ENCODE results near the gene TNFRSF8.

The TNFRSF8 gene

GRCh38 chr1:12179111-12179519 is 116.0 kb downstream of the TNFRSF8 start:
- TF ChIP-seq POLR2AphosphoS5 (IDR thresholded peaks at IDR 0.05; ENCODE audit: low read depth, low read length) = no peak
- no peak for TF ChIP-seq FOXP2 (optimal IDR thresholded peaks at IDR 0.05; ENCODE audit: borderline replicate concordance, extremely low read depth, extremely low read length, insufficient read depth)
- TF ChIP-seq REST (IDR thresholded peaks at IDR 0.05; ENCODE audit: insufficient read depth in 1 of 2, low read depth in 2 of 2, low read length in 2 of 2) = no peak
- no peak for TF ChIP-seq SIN3A (IDR thresholded peaks at IDR 0.05; ENCODE audit: borderline replicate concordance, insufficient read depth, low read length)
- no peak for TF ChIP-seq TAF1 (IDR thresholded peaks at IDR 0.05; ENCODE audit: borderline replicate concordance, insufficient read depth, low read length)

GRCh38 chr1:12179676-12180075 is 116.6 kb downstream of the TNFRSF8 start:
- TF ChIP-seq SIN3A (IDR thresholded peaks at IDR 0.05; ENCODE audit: borderline replicate concordance, insufficient read depth, low read length) (no peak), POLR2AphosphoS5 (IDR thresholded peaks at IDR 0.05; ENCODE audit: low read depth, low read length) (no peak), FOXP2 (optimal IDR thresholded peaks at IDR 0.05; ENCODE audit: borderline replicate concordance, extremely low read depth, extremely low read length, insufficient read depth) (no peak), TAF1 (IDR thresholded peaks at IDR 0.05; ENCODE audit: borderline replicate concordance, insufficient read depth, low read length) (no peak), REST (IDR thresholded peaks at IDR 0.05; ENCODE audit: insufficient read depth in 1 of 2, low read depth in 2 of 2, low read length in 2 of 2) (no peak)

GRCh38 chr1:12180315-12180714 is 117.2 kb downstream of the TNFRSF8 start:
- TF ChIP-seq TAF1 (IDR thresholded peaks at IDR 0.05; ENCODE audit: borderline replicate concordance, insufficient read depth, low read length) (no peak), SIN3A (IDR thresholded peaks at IDR 0.05; ENCODE audit: borderline replicate concordance, insufficient read depth, low read length) (no peak), FOXP2 (optimal IDR thresholded peaks at IDR 0.05; ENCODE audit: borderline replicate concordance, extremely low read depth, extremely low read length, insufficient read depth) (no peak), POLR2AphosphoS5 (IDR thresholded peaks at IDR 0.05; ENCODE audit: low read depth, low read length) (no peak), REST (IDR thresholded peaks at IDR 0.05; ENCODE audit: insufficient read depth in 1 of 2, low read depth in 2 of 2, low read length in 2 of 2) (no peak)

GRCh38 chr1:12180903-12181302 is 117.8 kb downstream of the TNFRSF8 start:
- no peak for TF ChIP-seq REST (IDR thresholded peaks at IDR 0.05; ENCODE audit: insufficient read depth in 1 of 2, low read depth in 2 of 2, low read length in 2 of 2)
- TF ChIP-seq SIN3A (IDR thresholded peaks at IDR 0.05; ENCODE audit: borderline replicate concordance, insufficient read depth, low read length) = no peak
- TF ChIP-seq FOXP2 (optimal IDR thresholded peaks at IDR 0.05; ENCODE audit: borderline replicate concordance, extremely low read depth, extremely low read length, insufficient read depth) = no peak
- TF ChIP-seq TAF1 (IDR thresholded peaks at IDR 0.05; ENCODE audit: borderline replicate concordance, insufficient read depth, low read length) = no peak
- TF ChIP-seq POLR2AphosphoS5 (IDR thresholded peaks at IDR 0.05; ENCODE audit: low read depth, low read length) = no peak

GRCh38 chr1:12181568-12181967 is 118.5 kb downstream of the TNFRSF8 start:
- no peak for TF ChIP-seq POLR2AphosphoS5 (IDR thresholded peaks at IDR 0.05; ENCODE audit: low read depth, low read length)
